Gastrocnemius medialis (tissue), 4 donors: ENCODE results near the gene ZNF586. TPM values are rescaled to one million over a fixed set of nuclear protein-coding genes. Genes with fewer than 3 reads are reported as not detected.

Experiments used
- ATAC-seq, 2 donors: fragments of 150-250 bp; one replicate each; pipeline ENCODE4 v1.9.1; 2016
- DNase-seq, 2 donors: peaks; one replicate each; pipeline ENCODE4 v3.0.0-alpha.2; 2019
- H3K27ac ChIP-seq, 4 donors: fragments of 200-600 bp; sonication (generic); 1 replicate in 1 of 4; 2 replicates in 3 of 4; pipeline ENCODE4 v1.5.1; 2016 to 2018; ENCODE audit warnings: mild to moderate bottlenecking in 2 of 4, moderate library complexity in 1 of 4
- H3K27me3 ChIP-seq, 3 donors: fragments of 200-600 bp; sonication (generic) in 2 of 3; 1 replicate in 1 of 3; 2 replicates in 2 of 3; pipeline versions ENCODE4 v1.5.1 to v1.6.0; 2016 to 2019; ENCODE audit warnings: mild to moderate bottlenecking in 1 of 3, moderate library complexity in 1 of 3
- H3K36me3 ChIP-seq, 2 donors: fragments of 200-600 bp; sonication (generic) in 1 of 2; one replicate each; pipeline ENCODE4 v1.5.1; 2017 to 2018
- H3K4me1 ChIP-seq, 2 donors: fragments of 200-600 bp; sonication (generic) in 1 of 2; one replicate each; pipeline ENCODE4 v1.5.1; 2016 to 2017; ENCODE audit warnings: mild to moderate bottlenecking in 2 of 2
- H3K4me3 ChIP-seq, 4 donors: fragments of 200-600 bp; sonication (generic) in 3 of 4; 1 replicate in 1 of 4; 2 replicates in 3 of 4; pipeline ENCODE4 v1.5.1; 2016 to 2019; ENCODE audit warnings: mild to moderate bottlenecking in 2 of 4
- H3K9me3 ChIP-seq, 3 donors: fragments of 200-600 bp; sonication (generic) in 2 of 3; 1 replicate in 1 of 3; 2 replicates in 2 of 3; pipeline ENCODE4 v1.5.1; 2016 to 2019
- POLR2A ChIP-seq, 2 donors: fragments of 450-650 bp; IDR thresholded peaks; one replicate each; pipeline ENCODE4 v1.6.1; 2017; ENCODE audit warnings: antibody characterized with exemption in 2 of 2, mild to moderate bottlenecking in 2 of 2, moderate library complexity in 2 of 2
- in situ Hi-C, 4 donors: fragments of 200-750 bp; cut with MboI; loops; one replicate each; pipeline versions ENCODE4 v1.15.0 to v1.8.0; 2017; ENCODE audit warnings: low sequenced_read_pairs in 4 of 4
- intact Hi-C: fragments of 100-400 bp; cut with DNase I; formaldehyde crosslinking; loops from one replicate; pipeline ENCODE4 v1.15.1; 2023; ENCODE audit warnings: low total_unique reads
- total RNA-seq, 4 donors: library from RNA; depleted of rRNA; stranded (reverse); fragments of >200 nt; gene quantifications; one replicate each; pipeline versions ENCODE4 v1.1.0 to v1.2.3, GENCODE V29; 2016
- TF ChIP-seq, protein P1 (sequence below), 5 experiments: fragments of 450-650 bp in 3 of 5; fragments of 200-600 bp in 2 of 5; sonication (generic) in 2 of 5; IDR thresholded peaks in 4 of 5; conservative IDR thresholded peaks in 1 of 5; 1 replicate in 4 of 5; 2 replicates in 1 of 5; pipeline ENCODE4 v1.5.1; 2016 to 2019; ENCODE audit warnings: antibody characterized with exemption in 5 of 5, mild to moderate bottlenecking in 3 of 5, moderate library complexity in 3 of 5

The ZNF586 gene
- total RNA-seq, 4 donors from 2014 or later: 7.6 to 13.3 (median 9.2) TPM

DNA sequence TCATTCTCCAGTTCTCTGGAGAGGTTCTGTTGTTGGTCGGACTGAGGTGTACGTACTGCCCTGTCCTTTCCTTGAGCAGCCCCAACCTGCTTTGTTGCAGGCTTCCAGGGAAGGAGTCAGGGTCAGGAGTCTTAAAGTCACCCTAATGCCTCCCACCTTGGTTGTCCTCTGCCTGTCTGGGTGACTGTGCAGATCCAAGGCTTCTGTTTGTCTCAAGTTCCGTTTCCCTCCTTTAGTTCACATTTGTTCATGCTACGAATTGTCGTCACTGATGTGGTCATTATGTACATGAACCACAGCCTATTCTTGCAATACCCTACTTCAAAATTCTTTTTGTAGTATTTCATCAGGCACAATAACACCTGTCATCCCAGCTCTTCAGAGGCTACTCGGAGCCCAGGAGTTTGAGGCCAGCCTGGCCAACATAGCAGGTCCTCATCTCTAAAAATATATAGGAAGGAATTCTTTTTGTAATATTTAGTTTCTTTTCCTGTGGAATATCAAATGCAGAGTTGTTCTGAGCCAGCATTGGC lies 7.4 kb downstream of the ZNF586 start:
- peaks cover 0 to 25% of the 10 kb centered on the region in 2 donors for H3K4me1 ChIP-seq
- H3K36me3 ChIP-seq: peaks cover 12 to 76% of the 10 kb centered on the region in 2 donors
- H3K4me3 ChIP-seq: no peak overlapping the region
- in situ Hi-C loops (no loop called here), intact Hi-C loops (no loop called here)
- no peaks in the 10 kb centered on the region for H3K27me3 ChIP-seq
- TF ChIP-seq, protein P1, sequence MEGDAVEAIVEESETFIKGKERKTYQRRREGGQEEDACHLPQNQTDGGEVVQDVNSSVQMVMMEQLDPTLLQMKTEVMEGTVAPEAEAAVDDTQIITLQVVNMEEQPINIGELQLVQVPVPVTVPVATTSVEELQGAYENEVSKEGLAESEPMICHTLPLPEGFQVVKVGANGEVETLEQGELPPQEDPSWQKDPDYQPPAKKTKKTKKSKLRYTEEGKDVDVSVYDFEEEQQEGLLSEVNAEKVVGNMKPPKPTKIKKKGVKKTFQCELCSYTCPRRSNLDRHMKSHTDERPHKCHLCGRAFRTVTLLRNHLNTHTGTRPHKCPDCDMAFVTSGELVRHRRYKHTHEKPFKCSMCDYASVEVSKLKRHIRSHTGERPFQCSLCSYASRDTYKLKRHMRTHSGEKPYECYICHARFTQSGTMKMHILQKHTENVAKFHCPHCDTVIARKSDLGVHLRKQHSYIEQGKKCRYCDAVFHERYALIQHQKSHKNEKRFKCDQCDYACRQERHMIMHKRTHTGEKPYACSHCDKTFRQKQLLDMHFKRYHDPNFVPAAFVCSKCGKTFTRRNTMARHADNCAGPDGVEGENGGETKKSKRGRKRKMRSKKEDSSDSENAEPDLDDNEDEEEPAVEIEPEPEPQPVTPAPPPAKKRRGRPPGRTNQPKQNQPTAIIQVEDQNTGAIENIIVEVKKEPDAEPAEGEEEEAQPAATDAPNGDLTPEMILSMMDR (IDR thresholded peaks at IDR 0.05 in 4 of 5, conservative IDR thresholded peaks at IDR 0.05 in 1 of 5): no peak
- TF ChIP-seq POLR2A (IDR thresholded peaks at IDR 0.05): no peak
- peaks cover 0 to 5% (median 0%) of the 10 kb centered on the region in 3 donors for H3K9me3 ChIP-seq
- ATAC-seq (peak in 1 of 2 donors; percentile 30), DNase-seq (no peak)
- H3K27ac ChIP-seq: peak overlapping the region; percentile 25 to 93 (median 55)

DNA sequence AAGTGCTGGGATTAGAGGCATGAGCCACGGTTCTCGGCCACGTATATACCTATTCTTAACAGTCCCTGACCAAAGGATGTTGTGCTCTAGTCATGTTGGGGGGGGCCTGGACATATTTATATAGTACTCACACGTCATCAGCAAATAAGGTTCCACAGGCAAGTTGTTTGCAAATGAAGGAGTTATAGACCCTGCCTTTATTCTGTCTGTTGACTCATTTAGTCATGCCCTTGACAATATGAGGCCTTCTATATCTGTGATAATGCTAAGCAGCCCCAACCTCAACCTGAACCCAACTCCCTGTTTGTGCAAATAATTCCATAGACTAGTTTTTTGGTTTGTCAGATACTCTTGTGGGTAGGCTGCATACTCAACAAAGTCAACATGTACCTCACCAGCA lies 8.9 kb downstream of the ZNF586 start:
- intact Hi-C loops: no loop called here
- in situ Hi-C loops: no loop called here
- DNase-seq (no peak), ATAC-seq (no peak)
- H3K4me1 ChIP-seq: peaks cover 0 to 13% of the 10 kb centered on the region in 2 donors
- TF ChIP-seq POLR2A (IDR thresholded peaks at IDR 0.05): no peak
- TF ChIP-seq, protein P1 (IDR thresholded peaks at IDR 0.05 in 4 of 5, conservative IDR thresholded peaks at IDR 0.05 in 1 of 5): no peak
- H3K4me3 ChIP-seq: no peak overlapping the region
- H3K27ac ChIP-seq: peak overlapping the region in 1 of 4 donors; percentile 93
- peaks cover 12 to 72% of the 10 kb centered on the region in 2 donors for H3K36me3 ChIP-seq
- H3K9me3 ChIP-seq: peaks cover 0 to 5% (median 0%) of the 10 kb centered on the region in 3 donors
- no peaks in the 10 kb centered on the region for H3K27me3 ChIP-seq

DNA sequence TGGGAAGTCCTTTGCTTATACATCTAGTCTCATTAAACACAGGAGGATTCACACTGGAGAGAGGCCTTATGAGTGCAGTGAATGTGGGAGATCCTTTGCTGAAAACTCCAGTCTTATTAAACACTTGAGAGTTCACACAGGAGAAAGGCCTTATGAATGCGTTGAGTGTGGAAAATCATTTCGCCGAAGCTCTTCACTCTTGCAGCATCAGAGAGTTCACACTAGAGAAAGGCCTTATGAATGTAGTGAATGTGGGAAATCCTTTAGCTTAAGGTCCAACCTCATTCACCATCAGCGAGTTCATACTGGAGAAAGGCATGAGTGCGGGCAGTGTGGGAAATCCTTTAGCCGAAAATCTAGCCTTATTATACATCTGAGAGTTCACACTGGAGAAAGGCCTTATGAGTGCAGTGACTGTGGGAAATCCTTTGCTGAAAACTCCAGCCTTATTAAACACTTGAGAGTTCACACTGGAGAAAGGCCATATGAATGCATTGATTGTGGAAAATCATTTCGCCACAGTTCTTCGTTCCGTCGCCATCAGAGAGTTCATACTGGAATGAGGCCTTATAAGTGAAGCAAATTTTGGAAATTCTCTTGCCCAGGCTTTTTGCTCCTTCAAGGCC lies 9.9 kb downstream of the ZNF586 start:
- Histone ChIP-seq H3K27me3 (no peaks in the 10 kb centered on the region), H3K27ac (no peak overlapping the region), H3K36me3 (peaks cover 12 to 68% of the 10 kb centered on the region in 2 donors), H3K4me1 (peaks cover 0 to 5% of the 10 kb centered on the region in 2 donors), H3K4me3 (no peak overlapping the region), H3K9me3 (peaks cover 0 to 5% (median 0%) of the 10 kb centered on the region in 3 donors)
- in situ Hi-C loops: no loop called here
- no peak for TF ChIP-seq POLR2A (IDR thresholded peaks at IDR 0.05)
- TF ChIP-seq, protein P1 (IDR thresholded peaks at IDR 0.05 in 4 of 5, conservative IDR thresholded peaks at IDR 0.05 in 1 of 5): no peak
- no peak for DNase-seq
- no peak for ATAC-seq
- intact Hi-C loops: no loop called here

DNA sequence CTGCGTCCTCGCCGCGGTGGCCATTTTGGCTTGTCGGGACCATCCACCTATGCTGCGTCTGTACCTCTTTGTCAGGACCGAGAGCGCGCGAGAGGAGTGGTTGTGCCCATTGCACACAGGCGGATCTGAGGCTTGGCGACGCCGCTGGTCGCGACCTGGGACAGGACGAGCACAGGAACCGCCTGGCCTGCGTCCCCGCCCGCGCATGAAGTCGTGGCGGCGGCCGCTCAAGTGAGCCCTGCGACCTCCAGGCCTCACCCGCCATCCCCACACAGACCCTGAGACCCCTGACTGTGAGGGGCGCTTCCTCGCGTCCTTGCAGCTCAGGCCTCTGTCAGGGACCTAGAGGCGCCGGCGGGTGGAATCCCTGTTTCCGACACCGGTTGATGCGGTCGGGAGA lies 16.8 kb downstream of the ZNF586 start:
- ATAC-seq (no peak), DNase-seq (no peak)
- H3K27me3 ChIP-seq: no peaks in the 10 kb centered on the region
- intact Hi-C loops: no loop called here
- no peaks in the 10 kb centered on the region for H3K4me1 ChIP-seq
- no peaks in the 10 kb centered on the region for H3K9me3 ChIP-seq
- in situ Hi-C loops: no loop called here
- H3K4me3 ChIP-seq: no peak overlapping the region
- H3K36me3 ChIP-seq: peaks cover 0 to 44% of the 10 kb centered on the region in 2 donors
- TF ChIP-seq, protein P1 (IDR thresholded peaks at IDR 0.05 in 4 of 5, conservative IDR thresholded peaks at IDR 0.05 in 1 of 5): no peak
- TF ChIP-seq POLR2A (IDR thresholded peaks at IDR 0.05): no peak
- peak overlapping the region in 1 of 4 donors; percentile 12 for H3K27ac ChIP-seq
